Vein endothelial cell (primary cell): ENCODE measurements around the gene OAS2. TPM values are rescaled to one million over a fixed set of nuclear protein-coding genes. Genes with fewer than 3 reads are reported as not detected.

Source experiments
- total RNA-seq: library from RNA; depleted of rRNA; stranded (reverse); fragments of >200 nt; gene quantifications from 2 replicates; pipeline ENCODE4 v1.2.3, GENCODE V29; 2012

The OAS2 gene
- 3.3 and 4.6 TPM in 2 replicates for total RNA-seq

GRCh38 chr12:112978163-112979040 lies at the start of gene OAS2:
Gene OAS2, plus strand, starts transcription at chr12:112978519. Its CDS starts 90 bp downstream, at chr12:112978609.

GRCh38 chr12:112937741-112938719 lies 40.3 kb upstream of the OAS2 start, which contains the start of gene OAS3:
Gene OAS3, plus strand, starts transcription at chr12:112938474. Its CDS starts 57 bp downstream, at chr12:112938531.

GRCh38 chr12:113056631-113057488 lies 78.5 kb downstream of the OAS2 start, which contains the start of gene DTX1:
Gene DTX1, plus strand, starts transcription at chr12:113056730. Its CDS starts 1,463 bp downstream, at chr12:113058193.

Other genes starting within 250 kb of the OAS2 start
- gene RPH3A, start 186.8 kb upstream of the OAS2 start, total RNA-seq: under 0.01 and 0.29 TPM in 2 replicates
- 7.5 and 21.6 TPM in 2 replicates for gene OAS1, start 71.6 kb upstream of the OAS2 start, total RNA-seq
- 8.5 and 13.7 TPM in 2 replicates for gene OAS3, start 40.0 kb upstream of the OAS2 start, total RNA-seq
- gene DTX1, start 78.2 kb downstream of the OAS2 start, total RNA-seq: not detected in 2 replicates
- not detected in 2 replicates for gene RASAL1, start 157.2 kb downstream of the OAS2 start, total RNA-seq
- gene CFAP73, start 171.2 kb downstream of the OAS2 start, total RNA-seq: not detected in 2 replicates
- gene DDX54, start 207.0 kb downstream of the OAS2 start, total RNA-seq: 56.8 and 65.6 TPM in 2 replicates
- gene RITA1, start 207.2 kb downstream of the OAS2 start, total RNA-seq: 24.8 and 25.5 TPM in 2 replicates
- gene TPCN1, start 242.9 kb downstream of the OAS2 start, total RNA-seq: 12.3 and 18.3 TPM in 2 replicates